IMR-90 (cell line): Measurements from ENCODE around the gene TMEM120A. TPM values are rescaled to one million over a fixed set of nuclear protein-coding genes. Genes with fewer than 3 reads are reported as not detected.

Experiments
- ATAC-seq: fragments of 200-7000 bp; cut with Tn5 transposase; 2 replicates; pipeline ENCODE4 v1.9.1; 2020; ENCODE audit warnings: low read depth, mild to moderate bottlenecking, moderate library complexity
- BruUV-seq: library from RNA; stranded (reverse); fragments of 400-500 nt; replicated peaks from 2 replicates; lab custom pipeline; 2021; lab: Mats Ljungman, UMichigan
- CTCF ChIA-PET: fragments of 300-600 bp; formaldehyde crosslinking; extraction: SDS; loops from one replicate; lab custom pipeline; 2021; ENCODE audit warnings: antibody characterized with exemption; lab: Yijun Ruan, JAX
- POLR2A ChIA-PET: fragments of 300-600 bp; sonication (Branson Sonifier 250); formaldehyde crosslinking; loops from one replicate; lab custom pipeline; 2022; ENCODE audit warnings: antibody characterized with exemption; ENCODE audit not compliant: unreplicated experiment; lab: Charles Lee
- DNase-seq: peaks from one replicate; pipeline ENCODE4 v3.0.0; 2013
- H2AFZ ChIP-seq: replicated peaks from 2 replicates; pipeline ENCODE3; 2013; ENCODE audit warnings: low read length, mild to moderate bottlenecking; ENCODE audit not compliant: poor library complexity
- H2AK5ac ChIP-seq: 2 replicates; pipeline ENCODE4 v1.6.1; 2013; ENCODE audit warnings: low read depth, low read length, inconsistent platforms
- H2AK9ac ChIP-seq: replicated peaks from 2 replicates; pipeline ENCODE3; 2013; ENCODE audit warnings: mild to moderate bottlenecking, low read depth, low read length, moderate library complexity; ENCODE audit not compliant: poor library complexity
- H2BK120ac ChIP-seq: 2 replicates; pipeline ENCODE4 v1.6.1; 2013; ENCODE audit warnings: low read depth, low read length, inconsistent platforms
- H2BK15ac ChIP-seq: 3 replicates; pipeline ENCODE4 v1.6.1; 2013; ENCODE audit warnings: low read depth, low read length, inconsistent platforms
- H2BK20ac ChIP-seq: 2 replicates; pipeline ENCODE4 v1.6.1; 2013; ENCODE audit warnings: low read depth, mild to moderate bottlenecking, inconsistent platforms, low read length, moderate library complexity
- H2BK5ac ChIP-seq: 2 replicates; pipeline ENCODE4 v1.6.1; 2013; ENCODE audit warnings: mild to moderate bottlenecking, low read depth, low read length, inconsistent platforms; ENCODE audit not compliant: poor library complexity, severe bottlenecking
- H3K14ac ChIP-seq: replicated peaks from 2 replicates; pipeline ENCODE4 v1.6.1; 2013; ENCODE audit warnings: low read depth, low read length, inconsistent platforms
- H3K18ac ChIP-seq: 2 replicates; pipeline ENCODE4 v1.6.1; 2013; ENCODE audit warnings: low read depth, low read length, control low read depth
- H3K23ac ChIP-seq: 2 replicates; pipeline ENCODE4 v1.6.1; 2013; ENCODE audit warnings: low read depth, low read length, inconsistent platforms
- H3K27ac ChIP-seq: 2 replicates; pipeline ENCODE4 v1.5.1; 2013; ENCODE audit warnings: mild to moderate bottlenecking, control low read depth, low read length; ENCODE audit not compliant: insufficient read depth
- H3K27me3 ChIP-seq: 2 replicates; pipeline ENCODE4 v1.6.1; 2013; ENCODE audit warnings: low read length; ENCODE audit not compliant: control insufficient read depth, insufficient read depth
- H3K36me3 ChIP-seq: 2 replicates; pipeline ENCODE4 v1.6.1; 2013; ENCODE audit warnings: low read length, mixed read lengths; ENCODE audit not compliant: control insufficient read depth, insufficient read depth
- H3K4ac ChIP-seq: 2 replicates; pipeline ENCODE4 v1.6.1; 2013; ENCODE audit warnings: low read depth, low read length, inconsistent platforms
- H3K4me1 ChIP-seq: 2 replicates; pipeline ENCODE4 v1.6.1; 2013; ENCODE audit warnings: low read length, mixed read lengths; ENCODE audit not compliant: control insufficient read depth, insufficient read depth
- H3K4me2 ChIP-seq: 2 replicates; pipeline ENCODE4 v1.6.1; 2013; ENCODE audit warnings: low read depth, mild to moderate bottlenecking, control low read depth, low read length, moderate library complexity
- H3K4me3 ChIP-seq: 2 replicates; pipeline ENCODE4 v1.5.1; 2013; ENCODE audit warnings: low read depth, mild to moderate bottlenecking, control low read depth, low read length, moderate library complexity; ENCODE audit not compliant: insufficient read depth
- H3K56ac ChIP-seq: 2 replicates; pipeline ENCODE4 v1.6.1; 2013; ENCODE audit warnings: low read length, inconsistent platforms; ENCODE audit not compliant: insufficient read depth; ENCODE audit errors: extremely low read depth
- H3K79me1 ChIP-seq, 2 experiments: 2 replicates each; pipeline ENCODE4 v1.6.1; 2013; ENCODE audit warnings: low read length in 2 of 2, inconsistent platforms in 1 of 2, low read depth in 1 of 2
- H3K9ac ChIP-seq: 2 replicates; pipeline ENCODE4 v1.6.1; 2013; ENCODE audit warnings: low read depth, low read length, control low read depth
- H3K9me1 ChIP-seq: 2 replicates; pipeline ENCODE4 v1.6.1; 2013; ENCODE audit warnings: low read length, inconsistent platforms; ENCODE audit not compliant: insufficient read depth
- H3K9me3 ChIP-seq: 2 replicates; pipeline ENCODE4 v1.6.1; 2013; ENCODE audit warnings: low read length; ENCODE audit not compliant: control insufficient read depth, insufficient read depth
- H4K20me1 ChIP-seq: 2 replicates; pipeline ENCODE4 v1.6.1; 2013; ENCODE audit warnings: low read length, inconsistent platforms; ENCODE audit not compliant: insufficient read depth
- H4K5ac ChIP-seq: 2 replicates; pipeline ENCODE4 v1.6.1; 2013; ENCODE audit warnings: mild to moderate bottlenecking, low read depth, low read length, control low read depth
- H4K8ac ChIP-seq, 2 experiments: 2 replicates each; pipeline ENCODE4 v1.6.1; 2013; ENCODE audit warnings: low read depth in 2 of 2, low read length in 2 of 2, control low read depth in 1 of 2, inconsistent platforms in 1 of 2
- H4K91ac ChIP-seq: 2 replicates; pipeline ENCODE4 v1.6.1; 2013; ENCODE audit warnings: low read depth, low read length, inconsistent platforms; ENCODE audit not compliant: insufficient read depth
- BHLHE40 ChIP-seq: fragments of 150-350 bp; IDR thresholded peaks from 2 replicates; pipeline ENCODE4 v1.6.1; 2016; ENCODE audit warnings: mild to moderate bottlenecking, low read depth, low read length
- MAZ ChIP-seq: IDR thresholded peaks from 2 replicates; pipeline ENCODE4 v1.6.1; 2012; ENCODE audit warnings: low read depth, mild to moderate bottlenecking, low read length, improper control_type of control experiment, moderate library complexity, borderline replicate concordance
- MXI1 ChIP-seq: IDR thresholded peaks from 2 replicates; pipeline ENCODE4 v1.6.1; 2012; ENCODE audit warnings: low read depth, mild to moderate bottlenecking, low read length, moderate library complexity, borderline replicate concordance
- NFE2L2 ChIP-seq: fragments of 150-350 bp; IDR thresholded peaks from 2 replicates; pipeline ENCODE4 v1.6.1; 2016; ENCODE audit warnings: low read depth, mild to moderate bottlenecking, low read length
- POLR2A ChIP-seq: IDR thresholded peaks from 2 replicates; pipeline ENCODE4 v1.6.1; 2012; ENCODE audit warnings: mild to moderate bottlenecking, low read depth, low read length
- RAD21 ChIP-seq: IDR thresholded peaks from 2 replicates; pipeline ENCODE4 v1.6.1; 2012; ENCODE audit warnings: low read length, improper control_type of control experiment
- RCOR1 ChIP-seq: IDR thresholded peaks from 2 replicates; pipeline ENCODE4 v1.6.1; 2012; ENCODE audit warnings: mild to moderate bottlenecking, low read length, improper control_type of control experiment; ENCODE audit not compliant: insufficient replicate concordance
- SMC3 ChIP-seq: fragments of 150-350 bp; IDR thresholded peaks from 2 replicates; pipeline ENCODE4 v1.6.1; 2016; ENCODE audit warnings: low read depth, mild to moderate bottlenecking, antibody characterized with exemption, low read length, moderate library complexity
- WGBS, 2 experiments: methylation state at CpG; one replicate each; pipeline versions ENCODE4 v1.1.5 to v1.1.7; 2013; ENCODE audit warnings: missing lambda C conversion rate in 2 of 2; ENCODE audit not compliant: insufficient read length in 1 of 2; ENCODE audit errors: extremely low coverage in 2 of 2; 5-methylcytosine and 5-hydroxymethylcytosine counted together
- dilution Hi-C: fragments of 300-500 bp; cut with HindIII; formaldehyde crosslinking; loops from one replicate; pipeline ENCODE4 v1.14.3; 2018; ENCODE audit warnings: low sequenced_read_pairs; ENCODE audit not compliant: unreplicated experiment
- in situ Hi-C: fragments of 300-500 bp; cut with MboI; formaldehyde crosslinking; loops from 3 replicates; pipeline ENCODE4 v1.14.3; 2019; ENCODE audit warnings: low sequenced_read_pairs, inconsistent platforms, mixed read lengths
- intact Hi-C: fragments of 100-400 bp; cut with micrococcal nuclease; formaldehyde crosslinking; loops from 2 replicates; pipeline ENCODE4 v1.10.0; 2022
- polyA plus RNA-seq, 3 experiments: library from polyadenylated mRNA; depleted of rRNA; stranded (reverse); fragments of >200 nt; gene quantifications; 2 replicates each; pipeline ENCODE4 v1.2.3, GENCODE V29; 2012; ENCODE audit warnings: low replicate concordance in 1 of 3
- total RNA-seq: library from RNA; depleted of rRNA; stranded (reverse); fragments of >200 nt; gene quantifications from 2 replicates; pipeline ENCODE4 v1.2.3, GENCODE V29; 2012

Gene TMEM120A
- total and polyA plus RNA-seq, 2 of the 4 experiments (the other 2 are of a cell fraction), result 32.1 to 39.3 TPM

GRCh38 chr7:75991531-75992082 is 2.8 kb downstream of the TMEM120A start:
- Histone ChIP-seq H2AK5ac (no peak overlapping the region), H2BK120ac (no peak overlapping the region), H2AFZ (no peak overlapping the region), H3K27me3 (no peaks in the 10 kb centered on the region), H4K8ac (no peak overlapping the region), H3K79me1 (peaks cover 4 to 22% of the 10 kb centered on the region in 2 experiments; a peak in 3 of 4 replicates), H4K20me1 (peaks cover 4% of the 10 kb centered on the region; the same call in 1 of the 2 replicates), H4K91ac (no peak overlapping the region), H4K5ac (no peak overlapping the region), H3K4ac (no peak overlapping the region), H2BK20ac (no peak overlapping the region), H3K9ac (no peak overlapping the region), H3K27ac (no peak overlapping the region), H3K9me3 (no peaks in the 10 kb centered on the region), H3K4me2 (no peak overlapping the region), H3K23ac (no peak overlapping the region), H3K9me1 (peaks cover 6% of the 10 kb centered on the region; the same call in 1 of the 2 replicates), H3K18ac (no peak overlapping the region), H3K56ac (no peak overlapping the region), H3K4me3 (no peak overlapping the region), H3K14ac (no peak overlapping the region), H3K4me1 (peaks cover 15% of the 10 kb centered on the region), H2BK5ac (no peak overlapping the region), H2BK15ac (no peak overlapping the region), H3K36me3 (peaks cover 22% of the 10 kb centered on the region), H2AK9ac (no peak overlapping the region)
- in situ Hi-C loops (no loop called here), dilution Hi-C loops (no loop called here), intact Hi-C loops (no loop called here)
- ATAC-seq, result no peak
- POLR2A ChIA-PET, result no interaction called here
- no peak for TF ChIP-seq SMC3
- TF ChIP-seq RAD21, result no peak
- no peak for TF ChIP-seq MXI1
- TF ChIP-seq NFE2L2, result no peak
- no peak for TF ChIP-seq MAZ
- no peak for TF ChIP-seq BHLHE40
- TF ChIP-seq RCOR1, result no peak
- TF ChIP-seq POLR2A, result no peak
- CTCF ChIA-PET, result no interaction called here
- no peak for DNase-seq
- no TSS peak for BruUV-seq
- WGBS, 2 experiments, result 90% methylated on average over 4 of the region's 9 CpGs; no CpG with 5 or more reads in 1 of the 2 experiments
